K562 (cell line): ENCODE results near the gene MPC1. TPM values are rescaled to one million over a fixed set of nuclear protein-coding genes. Genes with fewer than 3 reads are reported as not detected.

ENCODE experiments used
- ATAC-seq: fragments of 200-7000 bp; cut with Tn5 transposase; 3 replicates; pipeline ENCODE4 v1.9.1; 2020; ENCODE audit warnings: moderate library complexity
- BruUV-seq: library from RNA; stranded (reverse); fragments of 400-500 nt; replicated peaks from 2 replicates; lab custom pipeline; 2021; lab: Mats Ljungman, UMichigan
- CTCF ChIA-PET: fragments of 300-600 bp; formaldehyde crosslinking; extraction: SDS; loops from one replicate; lab custom pipeline; 2021; ENCODE audit warnings: low intra/inter-chr PET ratio; lab: Yijun Ruan, JAX
- POLR2A ChIA-PET: fragments of 300-600, 350-650 bp; sonication (Branson Sonifier 250); formaldehyde crosslinking; extraction: SDS; loops from one replicate; lab custom pipeline; 2021; ENCODE audit warnings: antibody characterized with exemption, inconsistent platforms; lab: Yijun Ruan, JAX
- DNase-seq, 4 experiments: peaks; one replicate each; pipeline versions ENCODE4 v3.0.0 to v3.0.0-alpha.2; 2011 to 2018; ENCODE audit warnings: low spot score in 3 of 4, mixed read lengths in 3 of 4; ENCODE audit errors: extremely low read depth in 1 of 4
- FAIRE-seq: peaks from 2 replicates; lab custom pipeline; 2011; peaks lifted over from hg19 to GRCh38; lab: Jason Lieb, UNC
- H2AFZ ChIP-seq: 2 replicates; pipeline ENCODE4 v1.6.0; 2011; ENCODE audit warnings: low read depth, low read length, control low read depth, inconsistent platforms
- H3K27ac ChIP-seq: fragments of 200-600 bp; 3 replicates; pipeline ENCODE4 v1.8.0; 2011; ENCODE audit warnings: low read depth, mild to moderate bottlenecking, control low read depth, inconsistent platforms, low read length, moderate library complexity, mixed read lengths; ENCODE audit errors: extremely low read depth
- H3K27me3 ChIP-seq, 2 experiments: fragments of 300-600 bp in 1 of 2; 2 replicates in 1 of 2; 3 replicates in 1 of 2; pipeline versions ENCODE4 v1.6.0 to v1.8.0; 2011; ENCODE audit warnings: inconsistent platforms in 2 of 2, low read length in 2 of 2, mild to moderate bottlenecking in 1 of 2, mixed read lengths in 1 of 2, moderate library complexity in 1 of 2; ENCODE audit not compliant: control insufficient read depth in 2 of 2, insufficient read depth in 2 of 2
- H3K36me3 ChIP-seq: fragments of 300-600 bp; 3 replicates; pipeline ENCODE4 v1.8.0; 2011; ENCODE audit warnings: mild to moderate bottlenecking, low read length, inconsistent platforms; ENCODE audit not compliant: control insufficient read depth, insufficient read depth
- H3K4me1 ChIP-seq, 2 experiments: fragments of 200-600 bp in 1 of 2; replicated peaks in 1 of 2; 2 replicates in 1 of 2; 3 replicates in 1 of 2; pipeline versions ENCODE4 v1.5.1 to v1.8.0; 2011; ENCODE audit warnings: inconsistent platforms in 2 of 2, low read length in 2 of 2, mild to moderate bottlenecking in 1 of 2, mixed read lengths in 1 of 2, moderate library complexity in 1 of 2; ENCODE audit not compliant: control insufficient read depth in 2 of 2, insufficient read depth in 2 of 2
- H3K4me2 ChIP-seq: 2 replicates; pipeline ENCODE4 v1.6.1; 2011; ENCODE audit warnings: low read length, control low read depth, inconsistent platforms, mixed read lengths; ENCODE audit not compliant: insufficient read depth
- H3K4me3 ChIP-seq: fragments of 200-600 bp; sonication (generic), shearing (Covaris generic); 2 replicates; pipeline ENCODE4 v1.5.1; 2016; ENCODE audit warnings: control low read depth, inconsistent platforms
- H3K79me2 ChIP-seq: fragments of 200-600 bp; 3 replicates; pipeline ENCODE4 v1.8.0; 2011; ENCODE audit warnings: low read length, inconsistent platforms; ENCODE audit not compliant: control insufficient read depth, insufficient read depth
- H3K9ac ChIP-seq, 2 experiments: 2 replicates each; pipeline versions ENCODE4 v1.6.0 to v1.6.1; 2011; ENCODE audit warnings: low read depth in 2 of 2, low read length in 2 of 2, control low read depth in 1 of 2, inconsistent platforms in 1 of 2, mild to moderate bottlenecking in 1 of 2, mixed read lengths in 1 of 2; ENCODE audit not compliant: insufficient read depth in 1 of 2
- H3K9me1 ChIP-seq: one replicate; pipeline ENCODE4 v1.6.0; 2011; ENCODE audit warnings: inconsistent platforms, mild to moderate bottlenecking, low read length, moderate library complexity; ENCODE audit not compliant: control insufficient read depth, insufficient read depth
- H3K9me3 ChIP-seq: replicated peaks from 2 replicates; pipeline ENCODE4 v1.5.1; 2011; ENCODE audit warnings: low read depth, low read length, inconsistent platforms; ENCODE audit not compliant: control insufficient read depth, insufficient read depth
- H4K20me1 ChIP-seq: replicated peaks from 2 replicates; pipeline ENCODE4 v1.6.1; 2011; ENCODE audit warnings: low read length, inconsistent platforms, mixed read lengths; ENCODE audit not compliant: control insufficient read depth, insufficient read depth
- ARID2 ChIP-seq: fragments of 450-650 bp; IDR thresholded peaks from 2 replicates; pipeline ENCODE4 v1.6.1; 2017; ENCODE audit warnings: antibody characterized with exemption, mild to moderate bottlenecking
- ELF1 ChIP-seq: fragments of 200-800 bp; sonication (Bioruptor generic); IDR thresholded peaks from 2 replicates; pipeline ENCODE4 v1.6.1; 2016; ENCODE audit warnings: missing genetic modification characterization, missing compliant biosample characterization
- HEY1 ChIP-seq: fragments of 250-450 bp; sonication (Bioruptor Pico); IDR thresholded peaks from 2 replicates; pipeline ENCODE4 v1.5.0; 2020; ENCODE audit warnings: mild to moderate bottlenecking, moderate library complexity, borderline replicate concordance
- MBD2 ChIP-seq: sonication (generic); IDR thresholded peaks from 2 replicates; pipeline ENCODE4 v1.6.1; 2016; ENCODE audit warnings: low read depth, borderline replicate concordance
- PTBP1 ChIP-seq: fragments of 200-400 bp; formaldehyde crosslinking; IDR thresholded peaks from 2 replicates; pipeline ENCODE4 v1.6.1; 2017; ENCODE audit warnings: low read depth, low read length
- TAF1 ChIP-seq: IDR thresholded peaks from 2 replicates; pipeline ENCODE4 v1.6.1; 2011; ENCODE audit warnings: mild to moderate bottlenecking, low read length, moderate library complexity; ENCODE audit not compliant: insufficient read depth, control insufficient read depth, severe bottlenecking; ENCODE audit errors: extremely low read depth
- YY1 ChIP-seq, 3 experiments: IDR thresholded peaks; 2 replicates each; pipeline ENCODE4 v1.6.1; 2011; ENCODE audit warnings: low read length in 2 of 3, mild to moderate bottlenecking in 2 of 3, moderate library complexity in 2 of 3, borderline replicate concordance in 1 of 3, control low read depth in 1 of 3, low read depth in 1 of 3; ENCODE audit not compliant: insufficient read depth in 3 of 3, insufficient replicate concordance in 2 of 3, control insufficient read depth in 1 of 3, insufficient read length in 1 of 3; ENCODE audit errors: extremely low read depth in 1 of 3
- ZNF23 ChIP-seq: fragments of 250-450 bp; sonication (Bioruptor Pico); IDR thresholded peaks from 2 replicates; pipeline ENCODE4 v1.4.0; 2020; ENCODE audit warnings: mild to moderate bottlenecking
- WGBS: fragments of 100-300 bp; shearing (Covaris generic); methylation state at CpG from one replicate; pipeline ENCODE4 v1.1.6; 2016; ENCODE audit warnings: low coverage, mixed read lengths; ENCODE audit not compliant: insufficient coverage; ENCODE audit errors: missing lambda C conversion rate; 5-methylcytosine and 5-hydroxymethylcytosine counted together
- in situ Hi-C: fragments of 300-500 bp; cut with MboI; formaldehyde crosslinking; loops from 4 replicates; pipeline ENCODE4 v1.15.0; 2018; ENCODE audit warnings: inconsistent platforms, mixed read lengths
- intact Hi-C: fragments of 100-400 bp; cut with micrococcal nuclease; formaldehyde crosslinking; loops from 2 replicates; pipeline ENCODE4 v1.14.2; 2022
- polyA plus RNA-seq, 8 experiments: library from polyadenylated mRNA; depleted of rRNA in 4 of 8; stranded (reverse) in 5 of 8; unstranded in 3 of 8; fragments of >200 nt; fragmentation: Nextera tagmentation in 2 of 8; fragmentation: Illumina TruSeq in 1 of 8; extraction: Ambion mirVana in 2 of 8; extraction: Trizol in 1 of 8; gene quantifications; 2 replicates each; pipeline versions ENCODE4 v1.2.1 to v1.2.3, GENCODE V29; 2011 to 2014; ENCODE audit warnings: inconsistent platforms in 1 of 8, missing spikeins in 1 of 8
- total RNA-seq, 7 experiments: library from RNA; depleted of rRNA in 6 of 7; stranded (reverse); fragments of >200 nt in 6 of 7; fragmentation: Illumina TruSeq in 2 of 7; extraction: Trizol in 2 of 7; gene quantifications; 2 replicates each; pipeline versions ENCODE4 v1.2.1 to v1.2.3, GENCODE V29; 2011 to 2021; ENCODE audit warnings: low replicate concordance in 1 of 7

The MPC1 gene
- total and polyA plus RNA-seq, 9 of the 15 experiments (the other 6 are each of a cell fraction or from before 2014, with no cell fraction given) = 78.6 to 185 (median 138) TPM

- no peak for TF ChIP-seq MBD2
Observed at GRCh38 chr6:166417285-166417691, 34.5 kb upstream of the MPC1 start (continued).

- intact Hi-C loops = no loop called here
- DNase-seq = no peak
- H3K4me3 ChIP-seq = no peak overlapping the region
- no peaks in the 10 kb centered on the region for H3K36me3 ChIP-seq
- H3K79me2 ChIP-seq = no peaks in the 10 kb centered on the region
- H3K9me3 ChIP-seq = no peaks in the 10 kb centered on the region
- POLR2A ChIA-PET = interaction anchor here (0.7 kb wide), 1 partner anchor 71 kb away, joined by 3 read pairs; no protein-coding TSS in a partner anchor
- no peak overlapping the region for H3K4me2 ChIP-seq
- H3K4me1 ChIP-seq = peaks cover 0 to 11% of the 10 kb centered on the region in 2 experiments; a peak in 1 of 5 replicates
- ATAC-seq = no peak
- in situ Hi-C loops = no loop called here
- FAIRE-seq = no peak
- 2% methylated on average over 5 of the region's 5 CpGs for WGBS
- CTCF ChIA-PET = no interaction called here
- 0 out of 2 replicates have a peak, but pooled peaks cover 4% of the 10 kb centered on the region for H4K20me1 ChIP-seq
- no peak overlapping the region for H3K9ac ChIP-seq
- no TSS peak for BruUV-seq
- H3K27me3 ChIP-seq = peaks cover 46 to 73% of the 10 kb centered on the region in 2 experiments
- no peak overlapping the region for H2AFZ ChIP-seq
- no peaks in the 10 kb centered on the region for H3K9me1 ChIP-seq
- no peak overlapping the region for H3K27ac ChIP-seq
- TF ChIP-seq YY1 (IDR thresholded peaks at IDR 0.05; ENCODE audit: borderline replicate concordance in 1 of 3, control insufficient read depth in 1 of 3, extremely low read depth in 1 of 3, insufficient read depth in 3 of 3, insufficient read length in 1 of 3, insufficient replicate concordance in 2 of 3, low read depth in 1 of 3, low read length in 2 of 3) (no peak), ELF1 (tag) (no peak), ARID2 (no peak), HEY1 (CRISPR knock-in tag) (no peak), TAF1 (no peak), ZNF23 (no peak), PTBP1 (no peak)
- TF ChIP-seq, all 486 proteins: peak for 0
Observed at GRCh38 chr6:166415833-166416347, 33.1 kb upstream of the MPC1 start.
